GM12878 (cell line): ENCODE data around the gene ATP2A3. TPM values are rescaled to one million over a fixed set of nuclear protein-coding genes. Genes with fewer than 3 reads are reported as not detected.

Experiments used
- ATAC-seq: fragments of 200-7000 bp; cut with Tn5 transposase; 3 replicates; pipeline ENCODE4 v1.9.1; 2020; ENCODE audit warnings: mild to moderate bottlenecking, moderate library complexity
- BruUV-seq: library from RNA; stranded (reverse); fragments of 400-500 nt; replicated peaks from 2 replicates; lab custom pipeline; 2021; lab: Mats Ljungman, UMichigan
- CTCF ChIA-PET: fragments of 300-600 bp; sonication (Branson Sonifier 250); formaldehyde crosslinking; extraction: SDS; loops from one replicate; lab custom pipeline; 2021; ENCODE audit warnings: inconsistent platforms; lab: Yijun Ruan, JAX
- POLR2A ChIA-PET: fragments of 350-600 bp; formaldehyde crosslinking; extraction: SDS; loops from one replicate; lab custom pipeline; 2021; ENCODE audit warnings: inconsistent platforms; lab: Charles Lee
- RAD21 ChIA-PET: fragments of 300-600 bp; sonication (Branson Sonifier 250); formaldehyde crosslinking; loops from one replicate; lab custom pipeline; 2023; ENCODE audit warnings: antibody characterized with exemption; ENCODE audit not compliant: unreplicated experiment; lab: Charles Lee
- SMC1A ChIA-PET: fragments of 300-600 bp; sonication (Branson Sonifier 250); formaldehyde crosslinking; loops from one replicate; lab custom pipeline; 2023; ENCODE audit not compliant: unreplicated experiment, uncharacterized antibody; lab: Charles Lee
- DNase-seq: peaks from one replicate; pipeline ENCODE4 v3.0.0-alpha.2; 2011; ENCODE audit warnings: low read depth, low spot score
- FAIRE-seq: peaks from 3 replicates; lab custom pipeline; 2011; peaks lifted over from hg19 to GRCh38; lab: Jason Lieb, UNC
- H2AFZ ChIP-seq: 2 replicates; pipeline ENCODE4 v1.6.0; 2011; ENCODE audit warnings: low read depth, low read length, control low read depth; ENCODE audit not compliant: control insufficient read depth
- H3K27ac ChIP-seq: 2 replicates; pipeline ENCODE4 v1.5.1; 2011; ENCODE audit warnings: control low read depth; ENCODE audit not compliant: control insufficient read depth, insufficient read depth
- H3K27me3 ChIP-seq, 2 experiments: replicated peaks in 1 of 2; 2 replicates each; pipeline versions ENCODE4 v1.6.0 to v1.6.1; 2011; ENCODE audit warnings: low read length in 1 of 2; ENCODE audit not compliant: control insufficient read depth in 2 of 2, insufficient read depth in 2 of 2
- H3K36me3 ChIP-seq, 2 experiments: 2 replicates each; pipeline ENCODE4 v1.5.1; 2011; ENCODE audit warnings: low read length in 1 of 2; ENCODE audit not compliant: control insufficient read depth in 2 of 2, insufficient read depth in 2 of 2
- H3K4me1 ChIP-seq: 2 replicates; pipeline ENCODE4 v1.6.1; 2011; ENCODE audit warnings: mild to moderate bottlenecking, low read length, moderate library complexity, mixed read lengths; ENCODE audit not compliant: control insufficient read depth, insufficient read depth
- H3K4me2 ChIP-seq: 2 replicates; pipeline ENCODE4 v1.6.0; 2011; ENCODE audit warnings: control low read depth; ENCODE audit not compliant: control insufficient read depth, insufficient read depth
- H3K4me3 ChIP-seq: fragments of 200-600 bp; sonication (generic); 2 replicates; pipeline ENCODE4 v1.5.1; 2016
- H3K79me2 ChIP-seq: 2 replicates; pipeline ENCODE4 v1.6.0; 2011; ENCODE audit warnings: low read length; ENCODE audit not compliant: control insufficient read depth, insufficient read depth
- H3K9ac ChIP-seq: 2 replicates; pipeline ENCODE4 v1.8.0; 2011; ENCODE audit warnings: low read length, control low read depth, mixed read lengths; ENCODE audit not compliant: control insufficient read depth, insufficient read depth
- H3K9me3 ChIP-seq: replicated peaks from 3 replicates; pipeline ENCODE4 v1.5.1; 2011; ENCODE audit warnings: mild to moderate bottlenecking, low read length; ENCODE audit not compliant: control insufficient read depth, insufficient read depth
- H4K20me1 ChIP-seq: 2 replicates; pipeline ENCODE4 v1.6.0; 2011; ENCODE audit not compliant: control insufficient read depth, insufficient read depth
- BHLHE40 ChIP-seq, 2 experiments: fragments of 450-650 bp in 1 of 2; IDR thresholded peaks; 2 replicates each; pipeline ENCODE4 v1.6.1; 2011 to 2017; ENCODE audit warnings: low read depth in 2 of 2, borderline replicate concordance in 1 of 2, improper control_type of control experiment in 1 of 2, low read length in 1 of 2, mild to moderate bottlenecking in 1 of 2
- CREM ChIP-seq: IDR thresholded peaks from 2 replicates; pipeline ENCODE4 v1.6.1; 2014; ENCODE audit warnings: antibody characterized with exemption, low read depth
- EP300 ChIP-seq, 2 experiments: fragments of 150-350 bp in 1 of 2; IDR thresholded peaks; 2 replicates each; pipeline ENCODE4 v1.6.1; 2011 to 2012; ENCODE audit warnings: low read depth in 2 of 2, low read length in 2 of 2, borderline replicate concordance in 1 of 2, improper control_type of control experiment in 1 of 2, inconsistent platforms in 1 of 2; ENCODE audit not compliant: control insufficient read depth in 1 of 2
- FOXK2 ChIP-seq: fragments of 450-650 bp; IDR thresholded peaks from 2 replicates; pipeline ENCODE4 v1.6.1; 2017; ENCODE audit warnings: mild to moderate bottlenecking, moderate library complexity
- GABPA ChIP-seq: IDR thresholded peaks from 2 replicates; pipeline ENCODE4 v1.6.1; 2014; ENCODE audit warnings: antibody characterized with exemption, low read depth, mild to moderate bottlenecking, inconsistent platforms
- JUND ChIP-seq: IDR thresholded peaks from 2 replicates; pipeline ENCODE4 v1.6.1; 2012; ENCODE audit warnings: low read depth, mild to moderate bottlenecking, low read length, improper control_type of control experiment, moderate library complexity
- LARP7 ChIP-seq: fragments of 450-650 bp; IDR thresholded peaks from 2 replicates; pipeline ENCODE4 v1.6.1; 2017; ENCODE audit warnings: mild to moderate bottlenecking
- MEF2B ChIP-seq: fragments of 450-650 bp; IDR thresholded peaks from 2 replicates; pipeline ENCODE4 v1.6.1; 2018; ENCODE audit warnings: mild to moderate bottlenecking, moderate library complexity; ENCODE audit not compliant: partially characterized antibody, poor library complexity, severe bottlenecking
- MYC ChIP-seq: IDR thresholded peaks from 2 replicates; pipeline ENCODE4 v1.6.1; 2011; ENCODE audit warnings: mild to moderate bottlenecking, low read length, moderate library complexity, inconsistent platforms; ENCODE audit not compliant: insufficient read depth, insufficient replicate concordance, insufficient read length, severe bottlenecking
- NFYB ChIP-seq: IDR thresholded peaks from 2 replicates; pipeline ENCODE4 v1.6.1; 2011; ENCODE audit warnings: low read depth, mild to moderate bottlenecking, low read length, improper control_type of control experiment, moderate library complexity; ENCODE audit not compliant: insufficient read depth
- NR2C2 ChIP-seq: IDR thresholded peaks from 2 replicates; pipeline ENCODE4 v1.6.1; 2011; ENCODE audit warnings: borderline replicate concordance, low read depth; ENCODE audit not compliant: control insufficient read depth, insufficient read length
- RAD21 ChIP-seq: IDR thresholded peaks from 2 replicates; pipeline ENCODE4 v1.6.1; 2011; ENCODE audit warnings: mild to moderate bottlenecking, low read depth, low read length, moderate library complexity; ENCODE audit not compliant: insufficient read depth
- RBBP5 ChIP-seq: fragments of 200-600 bp; sonication (generic); conservative IDR thresholded peaks from 2 replicates; pipeline ENCODE4 v1.6.1; 2016
- RCOR1 ChIP-seq: conservative IDR thresholded peaks from 2 replicates; pipeline ENCODE4 v1.6.1; 2012; ENCODE audit warnings: low read depth, low read length, improper control_type of control experiment
- RUNX3 ChIP-seq: IDR thresholded peaks from 2 replicates; pipeline ENCODE4 v1.6.1; 2012; ENCODE audit warnings: low read length, inconsistent platforms
- SUPT20H ChIP-seq: IDR thresholded peaks from 2 replicates; pipeline ENCODE4 v1.6.1; 2011; ENCODE audit warnings: low read depth, mild to moderate bottlenecking, low read length, moderate library complexity, borderline replicate concordance; ENCODE audit not compliant: control insufficient read depth
- WGBS: methylation state at CpG from one replicate; pipeline ENCODE4 v1.1.6; 2016; ENCODE audit warnings: low lambda C conversion rate; ENCODE audit not compliant: insufficient replicate concordance, insufficient coverage; ENCODE audit errors: missing lambda C conversion rate; 5-methylcytosine and 5-hydroxymethylcytosine counted together
- in situ Hi-C: fragments of 300-500 bp; cut with MboI; formaldehyde crosslinking; loops from 9 replicates; pipeline ENCODE4 v1.14.3; 2018; ENCODE audit warnings: mixed read lengths
- intact Hi-C: fragments of 100-400 bp; cut with micrococcal nuclease; formaldehyde crosslinking; loops from one replicate; pipeline ENCODE4 v1.14.2; 2022; ENCODE audit not compliant: unreplicated experiment
- polyA plus RNA-seq, 11 experiments: library from polyadenylated mRNA; depleted of rRNA in 4 of 11; unstranded in 6 of 11; stranded (reverse) in 5 of 11; fragments of >200 nt; fragmentation: Nextera tagmentation in 4 of 11; fragmentation: Illumina TruSeq in 1 of 11; extraction: Ambion mirVana in 4 of 11; extraction: Trizol in 1 of 11; gene quantifications; 1 replicate in 1 of 11; 2 replicates in 10 of 11; pipeline versions ENCODE4 v1.2.1 to v1.2.3, GENCODE V29; 2011 to 2016; ENCODE audit warnings: inconsistent platforms in 2 of 11, missing spikeins in 2 of 11, low read depth in 1 of 11
- total RNA-seq, 4 experiments: library from RNA; depleted of rRNA in 3 of 4; stranded (reverse); fragments of >200 nt in 3 of 4; fragmentation: Illumina TruSeq in 1 of 4; extraction: Trizol in 1 of 4; gene quantifications; 2 replicates each; pipeline versions ENCODE4 v1.2.1 to v1.2.3, GENCODE V29; 2013 to 2021
- TF ChIP-seq, protein P1 (sequence below): IDR thresholded peaks from 2 replicates; pipeline ENCODE4 v1.6.1; 2011; ENCODE audit warnings: borderline replicate concordance, low read depth, mild to moderate bottlenecking, moderate library complexity, mixed read lengths, low read length; ENCODE audit not compliant: insufficient read depth; ENCODE audit errors: extremely low read length
- TF ChIP-seq, protein P2 (sequence below): fragments of 450-650 bp; IDR thresholded peaks from 2 replicates; pipeline ENCODE4 v1.6.1; 2017; ENCODE audit warnings: mild to moderate bottlenecking

ATP2A3 gene
- total and polyA plus RNA-seq, 10 of the 15 experiments (the other 5 are each of a cell fraction or from before 2014, with no cell fraction given) = 1.0 to 99.2 (median 37.9) TPM

DNA sequence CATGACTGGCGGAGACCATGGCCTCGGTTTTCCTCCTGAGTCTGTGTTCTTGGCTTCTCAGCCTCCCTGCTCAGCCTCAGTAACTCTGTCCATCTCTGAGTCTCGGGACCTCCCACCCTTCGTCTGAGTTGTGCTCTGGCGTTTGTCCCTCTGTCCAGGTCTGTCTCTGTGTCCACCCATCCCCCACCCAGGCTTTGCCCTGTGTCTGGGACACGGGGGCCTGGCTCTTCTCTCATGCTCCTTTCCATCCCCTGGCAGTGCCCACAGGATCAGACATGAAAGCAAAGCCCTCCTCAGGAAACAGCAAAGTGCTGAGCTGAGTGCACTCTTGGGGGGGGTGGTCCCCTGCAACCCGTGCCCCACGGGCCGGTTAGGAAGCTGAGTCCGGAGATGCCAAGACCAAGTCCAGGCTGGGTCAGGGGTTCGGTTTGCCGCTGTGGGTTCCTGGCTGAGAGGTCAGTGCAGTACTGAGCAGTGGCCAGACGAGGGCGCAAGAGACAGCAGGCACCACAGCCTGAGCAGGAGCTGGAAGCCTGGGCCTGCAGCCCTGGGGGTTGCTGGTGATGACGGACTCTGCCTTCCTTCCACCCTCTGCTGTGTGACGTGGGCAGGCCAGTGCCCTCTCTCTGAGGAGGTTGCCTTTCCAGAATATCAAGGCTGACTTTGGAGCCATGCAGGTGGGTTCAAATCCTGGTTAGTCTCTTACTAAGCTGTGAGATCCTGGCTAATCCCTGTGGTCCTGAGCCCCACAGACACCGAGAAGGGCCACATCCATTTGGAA, 50.5 kb downstream of the ATP2A3 start (continued):
- peak; percentile 20 for TF ChIP-seq RUNX3
- 0 out of 2 replicates have a peak, but pooled peaks have one; percentile 61 for TF ChIP-seq CREM
- no peak for TF ChIP-seq SUPT20H
- peak; percentile 58; the same call in 1 of the 2 replicates for TF ChIP-seq LARP7

DNA sequence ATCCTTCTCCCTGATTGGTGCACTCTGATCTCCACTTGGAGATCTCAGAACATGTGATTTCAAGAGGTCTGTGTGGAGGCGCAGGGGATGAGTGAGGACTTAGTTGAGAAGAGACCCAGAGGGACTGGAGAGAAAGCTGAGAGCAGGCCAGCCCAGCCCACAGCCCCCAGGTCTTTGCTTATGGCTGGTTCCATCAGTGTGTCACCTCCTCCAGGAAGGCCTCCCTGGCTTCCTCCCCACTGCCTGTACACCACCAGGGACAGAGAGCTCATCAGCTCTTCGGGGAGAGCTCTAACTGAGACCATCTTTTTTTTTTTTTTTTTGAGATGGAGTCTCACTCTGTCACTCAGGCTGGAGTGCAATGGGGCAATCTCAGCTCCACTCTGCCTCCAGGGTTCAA, 51.4 kb downstream of the ATP2A3 start:
- ATAC-seq (no peak), FAIRE-seq (no peak), DNase-seq (no peak)
- H3K4me2 ChIP-seq = no peak overlapping the region
- H3K79me2 ChIP-seq = peaks cover 15% of the 10 kb centered on the region
- BruUV-seq = no TSS peak
- in situ Hi-C loops (loop anchor here (5.0 kb wide), 1 partner anchor 94 kb away; no protein-coding TSS in a partner anchor), intact Hi-C loops (loop anchor here (2.0 to 5.0 kb wide), 2 partner anchors 49 to 50 kb away; partner anchors contain the start of gene ATP2A3)
- H3K36me3 ChIP-seq = no peaks in the 10 kb centered on the region
- ChIA-PET SMC1A (interaction anchor here (0.8 to 4.5 kb wide), 12 partner anchors 9 to 175 kb away, joined by 3 to 45 read pairs (median 6); no protein-coding TSS in a partner anchor), CTCF (interaction anchor here (0.6 to 7.7 kb wide), 21 partner anchors 11 to 652 kb away, joined by 3 to 119 read pairs (median 9); partner anchors contain the start of genes ATP2A3, CYB5D2, NCBP3 and ZZEF1), POLR2A (interaction anchor here (0.6 to 4.2 kb wide), 7 partner anchors 9 to 281 kb away, joined by 3 to 18 read pairs (median 5); partner anchors contain the start of genes ATP2A3 and CYB5D2), RAD21 (interaction anchor here (0.6 to 5.9 kb wide), 13 partner anchors 20 to 493 kb away, joined by 3 to 70 read pairs (median 6); partner anchors contain the start of gene CAMKK1)
- no peak overlapping the region for H3K9ac ChIP-seq
- no peak overlapping the region for H3K4me3 ChIP-seq
- H2AFZ ChIP-seq = no peak overlapping the region
- no peak overlapping the region for H3K27ac ChIP-seq
- H3K27me3 ChIP-seq = no peaks in the 10 kb centered on the region
- WGBS = 94% methylated on average over 2 of the region's 2 CpGs
- no peaks in the 10 kb centered on the region; the same call in 2 of the 3 replicates for H3K9me3 ChIP-seq
- peaks cover 54% of the 10 kb centered on the region for H3K4me1 ChIP-seq
- H4K20me1 ChIP-seq = no peaks in the 10 kb centered on the region
- TF ChIP-seq, protein P1, sequence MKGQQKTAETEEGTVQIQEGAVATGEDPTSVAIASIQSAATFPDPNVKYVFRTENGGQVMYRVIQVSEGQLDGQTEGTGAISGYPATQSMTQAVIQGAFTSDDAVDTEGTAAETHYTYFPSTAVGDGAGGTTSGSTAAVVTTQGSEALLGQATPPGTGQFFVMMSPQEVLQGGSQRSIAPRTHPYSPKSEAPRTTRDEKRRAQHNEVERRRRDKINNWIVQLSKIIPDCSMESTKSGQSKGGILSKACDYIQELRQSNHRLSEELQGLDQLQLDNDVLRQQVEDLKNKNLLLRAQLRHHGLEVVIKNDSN = no peak
- TF ChIP-seq NFYB = no peak
- TF ChIP-seq RAD21 = no peak
- TF ChIP-seq FOXK2 = no peak
- TF ChIP-seq MEF2B = no peak
- no peak for TF ChIP-seq JUND
- no peak for TF ChIP-seq RBBP5
- TF ChIP-seq NR2C2 = no peak
- TF ChIP-seq MYC = no peak
- TF ChIP-seq, protein P2, sequence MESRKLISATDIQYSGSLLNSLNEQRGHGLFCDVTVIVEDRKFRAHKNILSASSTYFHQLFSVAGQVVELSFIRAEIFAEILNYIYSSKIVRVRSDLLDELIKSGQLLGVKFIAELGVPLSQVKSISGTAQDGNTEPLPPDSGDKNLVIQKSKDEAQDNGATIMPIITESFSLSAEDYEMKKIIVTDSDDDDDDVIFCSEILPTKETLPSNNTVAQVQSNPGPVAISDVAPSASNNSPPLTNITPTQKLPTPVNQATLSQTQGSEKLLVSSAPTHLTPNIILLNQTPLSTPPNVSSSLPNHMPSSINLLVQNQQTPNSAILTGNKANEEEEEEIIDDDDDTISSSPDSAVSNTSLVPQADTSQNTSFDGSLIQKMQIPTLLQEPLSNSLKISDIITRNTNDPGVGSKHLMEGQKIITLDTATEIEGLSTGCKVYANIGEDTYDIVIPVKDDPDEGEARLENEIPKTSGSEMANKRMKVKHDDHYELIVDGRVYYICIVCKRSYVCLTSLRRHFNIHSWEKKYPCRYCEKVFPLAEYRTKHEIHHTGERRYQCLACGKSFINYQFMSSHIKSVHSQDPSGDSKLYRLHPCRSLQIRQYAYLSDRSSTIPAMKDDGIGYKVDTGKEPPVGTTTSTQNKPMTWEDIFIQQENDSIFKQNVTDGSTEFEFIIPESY = no peak
- TF ChIP-seq EP300 (IDR thresholded peaks at IDR 0.05; ENCODE audit: borderline replicate concordance in 1 of 2, control insufficient read depth in 1 of 2, low read depth in 2 of 2, low read length in 2 of 2) = no peak
- TF ChIP-seq RCOR1 = no peak
- TF ChIP-seq BHLHE40 (IDR thresholded peaks at IDR 0.05; ENCODE audit: borderline replicate concordance in 1 of 2, low read depth in 2 of 2, low read length in 1 of 2) = no peak
- no peak for TF ChIP-seq GABPA
